Epithelial cell of proximal tubule (primary cell): ENCODE measurements around the gene SLC22A6. TPM values are rescaled to one million over a fixed set of nuclear protein-coding genes. Genes with fewer than 3 reads are reported as not detected.

Experiments used
- DNase-seq: peaks from one replicate; pipeline ENCODE4 v3.0.0-alpha.2; 2011; ENCODE audit warnings: low read depth
- H3K4me3 ChIP-seq: 2 replicates; pipeline ENCODE4 v1.5.1; 2011; ENCODE audit warnings: low read depth, mild to moderate bottlenecking, low read length
- CTCF ChIP-seq: conservative IDR thresholded peaks from 2 replicates; pipeline ENCODE4 v1.5.1; 2012; ENCODE audit warnings: low read depth, mild to moderate bottlenecking, low read length
- total RNA-seq: library from RNA; depleted of rRNA; stranded (reverse); fragments of >200 nt; gene quantifications from 2 replicates; pipeline ENCODE4 v1.2.3, GENCODE V29; 2015

The SLC22A6 gene, protein sequence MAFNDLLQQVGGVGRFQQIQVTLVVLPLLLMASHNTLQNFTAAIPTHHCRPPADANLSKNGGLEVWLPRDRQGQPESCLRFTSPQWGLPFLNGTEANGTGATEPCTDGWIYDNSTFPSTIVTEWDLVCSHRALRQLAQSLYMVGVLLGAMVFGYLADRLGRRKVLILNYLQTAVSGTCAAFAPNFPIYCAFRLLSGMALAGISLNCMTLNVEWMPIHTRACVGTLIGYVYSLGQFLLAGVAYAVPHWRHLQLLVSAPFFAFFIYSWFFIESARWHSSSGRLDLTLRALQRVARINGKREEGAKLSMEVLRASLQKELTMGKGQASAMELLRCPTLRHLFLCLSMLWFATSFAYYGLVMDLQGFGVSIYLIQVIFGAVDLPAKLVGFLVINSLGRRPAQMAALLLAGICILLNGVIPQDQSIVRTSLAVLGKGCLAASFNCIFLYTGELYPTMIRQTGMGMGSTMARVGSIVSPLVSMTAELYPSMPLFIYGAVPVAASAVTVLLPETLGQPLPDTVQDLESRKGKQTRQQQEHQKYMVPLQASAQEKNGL
- total RNA-seq = not detected in 2 replicates

GRCh38 chr11:62984451-62984991, at the start of gene SLC22A6:
Gene SLC22A6, minus strand, starts transcription at chr11:62984967. Its CDS starts 277 bp downstream, at chr11:62984690.
- no peak for TF ChIP-seq CTCF
- no peak within 1 kb of the TSS for H3K4me3 ChIP-seq
- no peak for DNase-seq

DNA sequence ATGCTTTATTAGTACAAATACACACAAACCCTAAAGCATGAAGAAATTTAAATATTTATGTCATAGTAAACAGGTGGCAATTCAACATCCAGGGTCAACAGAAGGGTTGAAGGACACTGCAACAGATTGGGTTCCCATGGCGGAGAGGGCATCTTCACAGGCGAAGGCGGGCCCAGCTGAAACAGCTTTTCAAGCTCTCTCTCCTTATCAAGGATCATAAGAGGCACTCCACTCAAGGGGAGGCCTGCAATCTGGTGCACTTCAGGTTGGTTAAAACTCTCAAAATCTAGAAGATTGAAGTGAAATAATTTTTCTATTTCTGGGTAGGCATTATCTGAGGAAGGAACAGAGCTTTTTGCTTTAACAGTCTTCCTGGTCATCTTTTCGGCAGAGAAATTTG, 47.7 kb upstream of the SLC22A6 start:
- no peak for TF ChIP-seq CTCF
- DNase-seq = no peak
- H3K4me3 ChIP-seq = no peak overlapping the region

DNA sequence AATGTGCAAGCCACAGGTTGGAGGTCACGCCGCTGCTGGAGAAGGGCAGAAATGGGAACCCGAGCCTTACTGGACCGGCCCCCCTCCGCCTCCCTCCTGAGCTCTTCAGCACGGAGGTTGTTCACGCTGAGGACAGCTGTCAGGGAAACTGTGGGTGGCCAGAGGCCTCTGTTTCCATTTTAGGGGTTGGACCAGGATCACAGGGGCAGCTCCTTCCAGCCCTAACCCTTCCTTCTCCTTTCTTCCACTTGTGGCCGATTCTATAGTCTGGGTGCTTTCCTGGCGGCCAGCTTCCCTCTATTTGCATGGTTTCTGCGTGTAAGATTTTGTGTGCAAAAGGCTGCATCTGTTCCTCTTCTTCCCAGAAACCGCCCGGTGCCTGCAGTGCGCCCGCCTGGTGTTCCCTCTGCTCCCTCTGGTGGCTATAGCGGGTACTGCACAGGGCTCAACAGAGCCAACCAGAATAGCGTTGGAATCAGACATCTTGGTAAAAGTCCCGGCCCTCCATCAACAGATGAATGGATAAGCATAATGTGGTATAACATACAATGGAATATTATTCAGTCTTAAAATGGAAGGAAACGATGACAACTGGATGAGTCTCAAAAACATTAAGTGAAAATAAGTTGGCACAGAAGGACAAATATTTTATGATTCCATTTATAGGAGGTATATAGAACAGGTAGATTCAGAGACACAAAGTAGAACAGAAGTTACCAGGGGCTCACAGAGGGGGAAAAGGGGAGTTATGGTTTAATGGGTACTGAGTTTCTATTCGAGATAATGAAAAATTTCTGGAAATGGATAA, 39.3 kb upstream of the SLC22A6 start:
- no peak overlapping the region for H3K4me3 ChIP-seq
- DNase-seq = no peak
- peak; percentile 100 for TF ChIP-seq CTCF

GRCh38 chr11:63023222-63023814, 38.6 kb upstream of the SLC22A6 start:
- no peak for TF ChIP-seq CTCF
- no peak for DNase-seq
- H3K4me3 ChIP-seq = no peak overlapping the region

DNA sequence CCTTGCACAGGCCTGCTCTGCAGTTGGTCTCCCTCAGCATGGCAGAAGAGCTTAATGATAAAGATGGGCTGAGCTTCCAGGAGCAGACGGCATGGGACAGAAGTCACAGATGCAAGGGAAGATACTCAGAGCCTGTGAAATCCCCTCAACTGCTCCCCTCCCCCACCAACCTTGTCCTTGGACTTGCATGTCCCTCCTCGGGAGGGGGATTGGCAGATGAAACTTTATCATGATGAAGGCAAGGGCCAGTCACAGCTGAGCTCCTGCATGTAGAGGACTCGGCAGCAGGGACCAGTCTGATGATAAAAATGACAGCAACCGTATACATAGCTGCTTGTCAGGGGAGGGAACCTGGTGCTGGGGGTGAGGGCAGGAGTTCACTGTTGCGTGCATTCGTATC, 37.7 kb upstream of the SLC22A6 start:
- no peak for DNase-seq
- no peak for TF ChIP-seq CTCF
- H3K4me3 ChIP-seq = no peak overlapping the region

GRCh38 chr11:63020671-63021291, 36.0 kb upstream of the SLC22A6 start:
- no peak overlapping the region for H3K4me3 ChIP-seq
- TF ChIP-seq CTCF = peak; percentile 51
- DNase-seq = no peak
